NCI-H2196 (cell line): ENCODE measurements around the gene SORCS3.

ENCODE experiments used
- DNase-seq: peaks from one replicate; lab custom pipeline; 2025; ENCODE audit not compliant: unreplicated experiment; lab: John Stamatoyannopoulos, UW

Gene SORCS3

DNA sequence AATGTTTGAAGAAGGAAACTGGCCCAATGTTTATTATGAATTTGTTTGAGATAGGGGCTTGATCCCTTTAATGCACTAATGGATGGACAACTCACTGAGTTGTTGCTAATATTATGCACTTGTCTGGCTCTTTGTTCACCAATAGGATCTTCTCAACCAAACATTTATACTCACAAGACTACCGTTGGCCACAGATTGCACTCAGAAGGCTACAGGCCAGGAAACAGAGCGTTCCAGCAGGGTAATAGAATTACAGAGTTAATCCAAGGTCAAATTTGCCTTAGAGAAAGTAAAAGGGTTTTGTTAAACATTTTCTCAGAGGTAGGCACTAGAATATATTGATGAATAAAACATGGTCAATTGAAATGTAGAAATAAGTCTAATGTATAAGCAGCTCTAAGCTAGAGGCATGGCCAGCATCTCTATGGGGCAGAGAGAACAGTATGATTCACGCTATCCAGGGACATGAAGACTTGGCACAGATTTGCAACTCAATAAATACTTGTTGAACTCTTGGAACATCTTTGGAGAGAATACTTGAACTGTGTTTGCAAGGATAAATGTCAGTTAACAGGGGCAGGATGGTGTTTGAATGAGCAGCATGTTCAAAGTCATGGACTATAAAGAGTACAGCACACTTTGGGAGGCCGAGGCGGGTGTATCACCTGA is 606.9 kb downstream of the SORCS3 start:
- DNase-seq = no peak

DNA sequence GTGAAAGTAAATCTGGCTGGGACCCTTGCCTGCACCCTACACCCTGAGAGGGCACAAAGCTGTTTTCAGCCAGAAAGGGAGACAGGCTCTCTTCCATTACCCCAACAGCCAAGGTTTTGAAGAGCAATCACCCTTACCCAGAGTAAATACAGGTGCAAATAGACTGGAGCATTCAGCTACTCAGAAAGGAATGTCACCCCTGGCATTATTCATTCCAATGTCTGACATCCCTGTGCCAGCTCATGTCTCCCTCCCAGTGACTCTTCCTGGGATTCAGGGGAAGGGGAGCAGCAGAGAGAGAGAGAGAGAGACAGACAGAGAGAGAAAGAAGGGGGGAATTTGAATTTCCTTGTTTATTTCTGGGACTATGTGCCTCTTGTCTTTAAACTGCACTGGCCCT is 611.8 kb downstream of the SORCS3 start:
- DNase-seq = no peak

DNA sequence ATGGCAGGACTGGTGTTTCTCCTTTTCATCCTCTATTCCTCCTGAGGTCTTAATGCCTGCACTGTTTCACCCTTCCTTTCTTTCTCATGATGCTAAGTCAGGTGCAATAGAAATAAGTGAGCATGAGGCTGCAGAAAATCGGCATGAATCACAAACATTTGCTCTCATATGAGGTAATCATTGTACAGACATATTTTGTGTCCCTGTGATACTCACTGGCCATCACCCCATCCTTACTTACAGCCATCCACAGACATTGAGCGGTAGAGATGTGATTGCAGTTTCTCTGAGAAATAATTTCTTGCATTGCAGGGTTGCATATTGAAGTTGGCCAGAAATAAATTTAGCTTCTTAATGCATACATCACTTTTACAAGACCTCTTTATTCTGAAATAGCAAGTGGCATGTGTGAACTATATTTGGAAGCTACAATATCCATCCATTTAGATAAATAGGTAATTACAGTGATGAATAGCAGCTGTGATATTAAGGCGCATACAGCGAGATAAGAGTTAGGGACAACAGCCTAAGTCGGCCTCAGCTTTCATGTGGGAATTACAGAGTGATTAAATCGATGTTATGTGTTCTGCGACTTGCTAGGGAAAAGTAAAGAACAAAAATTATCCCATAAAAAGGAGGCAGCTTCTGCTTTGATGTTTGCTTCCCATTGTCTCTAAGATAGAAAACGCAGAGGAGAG is 612.6 kb downstream of the SORCS3 start:
- DNase-seq = no peak

DNA sequence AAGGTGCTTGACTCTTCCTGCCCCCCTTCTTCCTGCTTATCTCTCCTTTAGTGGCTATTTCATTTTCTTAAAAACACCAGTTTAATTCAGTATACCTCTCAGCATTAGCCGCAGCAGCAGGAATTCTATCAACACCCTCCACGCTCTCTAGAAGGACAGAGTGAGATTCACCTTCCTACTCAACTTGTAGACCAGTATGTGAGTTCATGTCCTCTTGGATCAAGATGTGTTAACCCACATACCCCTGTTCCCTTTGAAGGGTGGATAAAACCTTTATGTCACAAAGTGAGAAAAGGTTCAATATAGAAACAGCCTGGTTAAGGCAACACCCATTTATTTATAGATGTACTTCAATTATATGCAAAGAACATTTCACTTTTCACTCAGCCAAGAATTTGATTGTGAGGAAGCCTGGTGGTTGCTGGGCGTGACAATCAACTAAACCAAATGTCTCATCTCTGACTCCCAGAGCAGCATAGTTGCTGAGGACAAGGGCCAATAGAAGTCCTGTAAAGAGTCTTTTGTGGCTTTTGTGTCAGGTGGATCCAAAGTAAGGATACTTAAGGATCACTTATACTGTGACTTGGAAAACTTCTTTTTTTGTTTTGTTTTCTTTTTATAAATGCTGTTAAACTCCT is 617.1 kb downstream of the SORCS3 start:
- DNase-seq = no peak

DNA sequence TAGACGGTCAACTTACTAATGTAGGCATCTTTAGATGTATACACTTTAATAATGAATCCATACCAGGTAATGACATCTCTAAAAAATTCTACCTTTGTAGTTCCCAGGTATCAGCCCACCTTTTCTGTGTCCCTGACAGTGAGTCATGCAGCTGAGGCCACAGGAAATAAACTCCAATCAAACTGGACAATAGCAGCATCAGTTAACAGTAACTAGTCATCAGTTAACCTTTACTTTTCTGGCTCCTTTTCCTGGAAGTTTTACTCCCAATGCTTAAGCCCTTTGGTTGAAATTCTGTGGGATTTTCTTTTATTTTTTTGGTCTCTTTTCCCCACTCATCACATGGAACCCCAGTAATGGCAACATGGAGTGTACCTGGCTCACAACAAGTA is 617.6 kb downstream of the SORCS3 start:
- no peak for DNase-seq

DNA sequence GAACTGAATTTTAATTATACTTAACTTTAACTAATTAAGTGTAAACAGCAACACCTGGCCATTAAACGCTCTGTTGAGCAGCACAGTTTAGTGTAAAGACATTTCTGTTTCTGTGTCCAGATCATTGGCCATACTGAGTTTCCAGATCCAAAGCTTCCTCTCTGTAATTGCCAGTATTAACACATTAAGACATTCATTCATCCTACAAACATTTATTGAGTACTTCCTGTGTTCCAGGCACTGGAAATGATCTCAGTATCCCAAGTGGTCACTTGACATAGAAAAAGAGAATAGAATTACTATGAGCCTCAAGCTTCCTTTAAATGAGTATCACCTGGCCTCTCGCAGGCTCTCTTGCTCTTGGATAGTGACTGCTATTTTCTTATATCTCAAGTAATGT is 618.1 kb downstream of the SORCS3 start:
- DNase-seq = no peak

DNA sequence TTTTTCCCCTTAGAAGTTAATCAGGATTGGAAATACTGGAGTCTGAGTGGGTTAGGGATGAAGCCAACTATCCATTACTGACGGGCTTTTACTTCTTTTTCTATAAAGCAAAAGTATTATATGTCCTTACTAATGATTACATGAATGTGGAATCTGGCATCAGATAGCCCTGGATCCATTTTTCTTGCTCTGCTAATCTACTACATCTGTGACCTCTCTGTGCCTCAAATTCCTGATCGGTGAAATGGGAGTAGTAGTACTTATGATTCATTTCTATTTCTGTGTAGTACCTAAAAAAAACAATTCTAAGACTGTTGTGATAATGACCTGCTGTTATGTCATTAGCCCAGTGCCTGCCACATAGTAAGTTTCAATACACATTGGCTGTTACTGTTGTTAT is 621.6 kb downstream of the SORCS3 start:
- DNase-seq = no peak

DNA sequence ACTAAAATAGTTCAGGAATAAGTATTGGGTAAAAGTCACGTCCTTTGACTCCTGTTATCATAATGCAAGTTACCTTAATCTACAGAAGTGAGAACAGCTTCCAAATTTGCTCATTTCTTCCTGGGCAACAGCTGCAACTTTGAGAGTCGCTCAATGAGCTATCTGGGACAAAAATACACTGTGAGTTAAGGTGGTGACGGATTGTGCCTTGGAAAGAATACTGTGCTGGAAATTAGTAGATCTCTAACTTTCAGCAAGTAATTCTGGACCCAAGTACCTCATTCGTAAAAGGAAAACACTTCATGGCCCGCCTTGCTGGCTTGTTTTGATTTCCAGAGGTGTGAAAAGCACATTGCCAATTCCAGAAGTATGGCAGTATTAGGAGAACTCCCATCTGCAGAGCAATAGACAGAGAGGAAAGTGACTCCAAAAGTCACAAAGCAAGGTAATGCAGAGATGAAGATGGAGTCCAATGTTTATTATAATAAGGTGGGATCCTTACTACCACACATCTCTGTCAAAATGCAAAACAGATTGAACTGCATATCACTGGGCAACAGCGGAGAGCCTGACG is 626.0 kb downstream of the SORCS3 start:
- DNase-seq = no peak

DNA sequence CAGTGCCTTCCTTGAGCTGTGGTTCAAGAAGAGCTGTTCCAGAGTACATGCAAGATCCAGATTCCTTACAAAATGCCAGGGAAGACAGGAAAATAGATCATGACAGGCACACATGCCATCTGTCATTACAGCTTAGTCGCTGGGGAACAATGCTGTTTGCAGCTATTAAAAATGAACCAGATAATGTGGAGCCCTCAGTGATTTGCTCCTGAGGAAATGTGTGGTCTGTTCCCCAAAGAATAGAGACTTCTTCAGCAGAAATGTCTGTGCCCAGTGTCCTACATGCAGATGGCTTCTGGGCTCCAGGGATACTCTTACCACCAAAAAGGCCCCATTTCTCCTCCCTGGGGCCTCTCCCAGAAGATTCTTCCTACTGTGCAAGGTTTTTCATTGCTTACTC is 627.9 kb downstream of the SORCS3 start:
- DNase-seq = no peak

DNA sequence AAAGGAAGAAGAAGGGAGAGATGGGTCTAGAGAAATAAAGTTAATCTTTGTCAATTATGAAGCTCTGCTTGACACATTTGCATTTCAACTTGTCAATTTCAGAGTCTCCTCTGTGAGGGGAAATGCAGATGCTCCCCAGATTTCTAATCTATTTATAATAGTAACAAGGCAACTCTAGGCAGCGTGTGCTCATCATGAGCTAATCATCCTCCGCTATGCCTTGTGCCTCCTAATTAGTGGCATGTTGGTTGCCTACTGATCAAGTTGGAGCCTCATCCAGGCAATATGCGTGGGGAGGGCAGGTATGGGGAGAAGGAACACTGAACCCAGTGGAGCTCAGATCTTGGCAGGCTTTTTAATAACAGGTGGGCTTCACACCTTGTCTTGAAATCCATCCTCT is 628.6 kb downstream of the SORCS3 start:
- DNase-seq = no peak

DNA sequence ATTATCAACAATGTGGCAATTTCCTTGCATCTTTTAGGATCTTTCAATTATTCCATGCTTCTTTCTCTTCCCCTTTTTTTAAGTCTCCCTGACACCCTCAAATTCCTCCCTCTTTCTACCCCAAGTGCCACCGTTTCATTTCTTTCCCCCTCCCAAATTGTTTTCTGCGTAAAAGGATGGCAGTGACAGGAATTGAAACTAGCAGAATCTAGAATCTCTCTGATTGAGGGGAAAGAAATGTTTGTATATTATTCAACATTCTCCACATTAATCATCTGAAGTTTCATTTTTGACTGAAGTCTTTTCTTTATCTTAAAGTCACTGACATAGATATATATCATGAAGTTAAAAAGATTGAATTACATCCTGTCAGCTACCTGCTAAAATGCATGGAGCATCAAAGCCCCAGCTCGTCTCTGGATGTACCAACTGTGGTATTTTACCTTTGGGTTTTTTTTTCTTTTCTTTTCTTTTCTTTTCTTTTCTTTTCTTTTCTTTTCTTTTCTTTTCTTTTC is 633.5 kb downstream of the SORCS3 start:
- no peak for DNase-seq

DNA sequence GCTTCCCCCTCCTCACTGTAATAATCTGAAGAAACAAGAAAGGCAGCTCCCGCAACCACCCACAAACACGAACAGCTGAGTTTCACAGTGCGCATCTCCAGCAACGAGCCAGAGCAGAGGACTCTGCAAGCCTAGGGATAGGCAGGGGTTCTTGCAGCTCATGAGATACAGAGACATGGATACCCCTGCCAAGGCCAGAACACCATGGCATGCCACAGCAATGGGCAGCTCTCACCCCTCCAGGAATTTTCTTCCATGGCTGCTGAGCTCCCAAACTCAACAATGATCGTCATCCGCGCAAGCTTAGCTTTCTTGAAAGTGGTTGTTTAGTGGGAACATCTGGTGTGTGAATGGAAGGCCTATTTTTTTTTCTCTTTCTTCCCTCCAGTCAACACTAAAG is 637.3 kb downstream of the SORCS3 start:
- DNase-seq = no peak

DNA sequence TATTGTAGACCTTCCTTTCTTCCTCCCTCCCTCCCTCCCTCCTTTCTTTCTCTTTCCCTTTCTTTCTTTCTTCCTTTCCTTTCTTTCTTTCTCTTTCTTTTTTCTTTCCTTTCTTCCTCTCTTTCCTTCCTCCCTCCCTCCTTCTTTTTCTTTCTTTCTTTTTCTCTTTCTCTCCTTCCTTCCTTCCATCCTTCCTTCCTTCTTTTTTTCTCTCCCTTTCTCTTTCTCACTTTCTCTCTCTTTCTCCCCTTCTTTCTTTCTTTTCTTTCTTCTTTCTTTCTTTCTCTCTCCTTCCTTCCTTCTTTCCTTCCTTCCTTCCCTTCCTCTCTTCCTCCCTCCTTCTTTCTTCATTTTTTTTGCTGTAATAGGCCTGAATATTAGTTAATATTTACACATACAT is 638.0 kb downstream of the SORCS3 start:
- DNase-seq = no peak

DNA sequence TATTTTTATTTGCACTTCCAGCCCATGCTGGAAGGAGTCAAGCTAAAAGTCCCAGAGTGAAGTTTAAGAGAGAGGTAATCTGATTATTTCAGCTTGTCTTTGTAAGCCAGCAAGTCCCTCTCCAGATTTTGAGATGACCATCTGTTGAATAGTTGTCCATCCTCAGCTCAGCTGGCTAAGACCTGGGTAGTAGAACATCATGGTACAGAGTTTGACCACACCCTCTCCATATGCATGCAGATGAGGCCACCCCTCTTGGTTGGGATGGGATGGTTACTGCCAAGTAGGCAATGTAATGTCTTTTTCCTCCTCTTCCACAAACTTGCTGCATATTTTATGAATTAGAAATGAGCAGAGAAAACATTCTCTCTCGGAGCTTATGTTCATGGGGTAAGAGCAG is 639.8 kb downstream of the SORCS3 start:
- DNase-seq = no peak

DNA sequence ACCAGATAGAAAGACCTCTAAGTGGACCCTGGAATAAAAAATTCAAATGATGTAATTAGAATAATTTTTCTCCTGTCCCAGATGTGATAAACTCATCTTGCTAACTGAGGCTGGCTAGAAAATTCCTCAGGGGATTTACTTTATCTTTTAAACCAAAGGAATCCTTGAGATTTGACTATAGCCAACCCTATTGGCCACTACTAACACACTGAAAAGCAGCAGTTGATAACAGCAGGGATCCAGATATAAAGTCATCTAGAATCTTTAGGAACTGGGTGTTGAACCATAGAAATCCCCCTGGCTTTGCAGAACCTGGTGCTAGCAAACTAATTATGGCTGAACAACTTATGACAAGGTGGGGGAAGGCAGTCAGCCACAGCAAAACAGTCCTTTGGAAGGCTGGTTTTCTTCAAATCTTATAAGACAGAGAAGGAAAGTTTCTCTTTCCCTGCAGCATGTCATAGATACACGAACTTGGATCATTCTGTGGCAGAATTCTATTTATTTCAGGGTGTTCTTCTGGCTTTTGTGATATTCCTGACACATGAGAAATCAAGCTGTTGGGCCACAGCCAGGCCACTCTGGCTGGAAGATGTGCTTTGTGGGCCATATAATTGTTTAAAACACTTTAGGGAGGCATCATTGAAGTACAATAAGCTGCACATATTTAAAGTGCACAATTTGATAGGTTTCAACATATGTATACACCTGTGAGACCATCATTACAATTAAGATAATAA is 643.6 kb downstream of the SORCS3 start:
- DNase-seq = no peak

DNA sequence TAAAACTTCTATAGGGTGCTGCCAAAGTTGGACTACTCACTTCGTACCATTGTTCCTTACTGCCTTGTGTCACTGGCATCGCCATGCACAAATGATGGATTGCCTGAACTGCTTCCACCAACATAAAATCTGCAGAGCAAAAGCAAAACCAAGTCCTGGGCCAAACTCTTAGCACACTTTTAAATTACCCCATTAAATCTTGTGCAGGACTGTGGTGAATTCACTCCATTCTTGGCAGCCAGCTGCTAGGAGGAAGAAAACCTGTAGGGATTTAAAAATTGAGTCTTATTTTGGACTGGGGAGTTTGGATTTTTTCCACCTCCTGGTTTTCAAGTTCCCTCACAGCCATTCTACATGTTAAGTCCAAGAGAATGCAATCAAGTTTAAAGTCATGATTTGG is 646.9 kb downstream of the SORCS3 start:
- no peak for DNase-seq

DNA sequence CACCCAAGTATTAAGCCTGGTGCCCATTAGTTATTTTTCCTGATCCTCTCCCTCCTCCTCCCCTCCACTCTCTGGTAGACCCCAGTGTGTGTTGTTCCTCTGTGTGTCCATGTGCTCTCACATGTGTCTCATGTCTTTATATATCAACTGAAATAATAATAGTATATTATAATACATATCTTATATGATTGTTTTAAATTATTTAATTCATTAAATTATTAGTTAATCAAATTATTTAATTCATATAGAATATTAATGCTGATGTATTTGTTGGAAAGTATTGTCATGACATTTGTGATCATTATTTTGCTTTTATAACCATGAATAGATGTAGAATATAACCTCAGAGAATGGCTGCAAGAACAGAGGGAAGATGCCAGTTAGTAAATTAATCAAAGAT is 647.5 kb downstream of the SORCS3 start:
- no peak for DNase-seq

DNA sequence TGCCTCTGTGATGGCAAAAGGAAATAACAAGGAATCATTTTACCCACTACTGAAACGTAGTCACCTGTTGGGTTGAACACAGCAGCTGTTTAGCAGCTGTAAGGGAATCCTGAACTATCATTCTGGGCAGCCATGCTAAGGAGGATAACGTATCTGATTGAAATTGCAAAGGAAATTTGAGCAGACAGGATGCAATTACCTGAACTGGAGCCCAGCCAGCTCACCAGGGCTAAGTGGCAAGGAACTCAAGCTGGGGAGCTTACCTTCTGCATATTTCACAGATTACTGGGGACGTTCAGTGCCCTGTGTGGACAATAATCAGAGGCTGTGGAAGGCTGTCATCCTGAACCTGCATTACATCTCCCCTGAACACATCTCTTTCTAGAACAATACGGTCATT is 650.5 kb downstream of the SORCS3 start:
- no peak for DNase-seq

DNA sequence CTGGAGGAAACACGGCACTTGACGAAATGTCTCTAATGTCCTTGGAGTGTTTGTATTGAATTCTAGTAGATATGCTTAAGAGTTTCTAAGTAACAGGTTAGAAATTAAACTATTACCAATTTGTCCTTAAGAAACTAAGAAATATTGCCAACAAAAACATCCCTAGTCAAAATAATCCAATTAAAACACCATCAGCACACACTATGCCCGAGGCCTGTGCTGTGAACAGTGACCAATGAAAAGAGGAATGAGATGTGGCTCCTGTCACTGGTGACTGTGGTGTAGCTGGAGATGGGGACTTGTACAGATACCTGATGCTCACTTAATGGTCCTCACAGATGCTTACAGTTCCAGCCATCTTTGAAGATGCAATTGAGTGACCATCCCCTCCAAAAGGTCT is 651.1 kb downstream of the SORCS3 start:
- no peak for DNase-seq
